ENCODE results near the gene PRPH2. TPM values are rescaled to one million over a fixed set of nuclear protein-coding genes. Genes with fewer than 3 reads are reported as not detected.

PRPH2 gene
- total RNA-seq, 6 experiments from 2014 or later = 0.19 to 2.0 (median 0.37) TPM

DNA sequence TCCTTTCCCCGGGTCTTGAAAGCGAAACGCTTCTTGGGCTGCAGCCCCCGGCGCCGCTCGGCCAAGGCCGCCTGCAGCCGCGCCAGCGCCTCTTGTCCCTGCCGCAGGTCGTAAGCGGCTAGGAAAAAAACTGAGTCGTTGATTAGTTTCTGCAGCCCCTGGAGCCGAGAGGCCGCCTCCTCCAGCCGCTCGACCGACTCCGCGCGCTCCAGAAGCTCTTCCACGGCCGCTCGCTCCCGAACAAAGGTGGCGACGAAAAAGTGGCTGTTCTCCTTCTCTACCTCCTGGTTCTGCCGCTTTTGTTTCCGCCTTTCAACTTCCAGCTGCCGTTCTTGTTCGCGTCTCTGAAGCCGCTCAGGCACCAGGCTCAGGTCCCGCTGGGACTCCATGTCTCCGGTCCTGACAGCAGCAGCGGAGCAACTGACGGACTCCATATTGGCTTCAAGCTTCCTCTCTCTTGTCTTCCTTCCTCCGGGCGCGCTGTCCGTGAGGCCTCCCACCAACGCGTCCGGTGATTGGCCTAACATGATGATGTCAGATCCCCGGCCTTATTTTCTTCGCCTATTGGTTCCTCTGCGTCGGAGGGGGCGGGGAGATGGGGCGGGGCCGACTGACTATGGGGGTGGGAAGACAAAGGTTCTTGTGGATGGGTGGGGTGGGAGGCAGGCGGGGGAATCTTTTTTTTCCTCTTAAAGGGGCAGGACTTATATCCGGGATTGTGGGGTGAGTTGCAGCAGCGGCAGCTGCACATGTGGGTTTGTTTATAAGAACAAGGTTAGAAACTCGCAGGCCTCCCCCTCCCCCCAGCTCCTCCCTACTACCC, 23.5 kb upstream of the PRPH2 start, which contains the start of gene TBCC:
Gene TBCC (minus strand): TSS at position 464 of the 823 bp plus-strand sequence. CDS start 30 bp downstream, at position 434.
- peaks cover 39% of the 10 kb centered on the region for H3K4me1 Mint-ChIP-seq (ENCODE audit: low read depth)
- peak within 1 kb of the TSS; percentile 93 for H3K27ac Mint-ChIP-seq
- H3K27me3 Mint-ChIP-seq (ENCODE audit: insufficient read depth) = no peaks in the 10 kb centered on the region
- TF ChIP-seq, protein P1, sequence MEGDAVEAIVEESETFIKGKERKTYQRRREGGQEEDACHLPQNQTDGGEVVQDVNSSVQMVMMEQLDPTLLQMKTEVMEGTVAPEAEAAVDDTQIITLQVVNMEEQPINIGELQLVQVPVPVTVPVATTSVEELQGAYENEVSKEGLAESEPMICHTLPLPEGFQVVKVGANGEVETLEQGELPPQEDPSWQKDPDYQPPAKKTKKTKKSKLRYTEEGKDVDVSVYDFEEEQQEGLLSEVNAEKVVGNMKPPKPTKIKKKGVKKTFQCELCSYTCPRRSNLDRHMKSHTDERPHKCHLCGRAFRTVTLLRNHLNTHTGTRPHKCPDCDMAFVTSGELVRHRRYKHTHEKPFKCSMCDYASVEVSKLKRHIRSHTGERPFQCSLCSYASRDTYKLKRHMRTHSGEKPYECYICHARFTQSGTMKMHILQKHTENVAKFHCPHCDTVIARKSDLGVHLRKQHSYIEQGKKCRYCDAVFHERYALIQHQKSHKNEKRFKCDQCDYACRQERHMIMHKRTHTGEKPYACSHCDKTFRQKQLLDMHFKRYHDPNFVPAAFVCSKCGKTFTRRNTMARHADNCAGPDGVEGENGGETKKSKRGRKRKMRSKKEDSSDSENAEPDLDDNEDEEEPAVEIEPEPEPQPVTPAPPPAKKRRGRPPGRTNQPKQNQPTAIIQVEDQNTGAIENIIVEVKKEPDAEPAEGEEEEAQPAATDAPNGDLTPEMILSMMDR (IDR thresholded peaks at IDR 0.05) = no peak
- no peaks in the 10 kb centered on the region for H3K9me3 Mint-ChIP-seq
- H3K4me3 Mint-ChIP-seq = peak within 1 kb of the TSS; percentile 93
- peaks cover 12% of the 10 kb centered on the region for H3K36me3 Mint-ChIP-seq (ENCODE audit: low read depth)
- peak; percentile 98 for DNase-seq

DNA sequence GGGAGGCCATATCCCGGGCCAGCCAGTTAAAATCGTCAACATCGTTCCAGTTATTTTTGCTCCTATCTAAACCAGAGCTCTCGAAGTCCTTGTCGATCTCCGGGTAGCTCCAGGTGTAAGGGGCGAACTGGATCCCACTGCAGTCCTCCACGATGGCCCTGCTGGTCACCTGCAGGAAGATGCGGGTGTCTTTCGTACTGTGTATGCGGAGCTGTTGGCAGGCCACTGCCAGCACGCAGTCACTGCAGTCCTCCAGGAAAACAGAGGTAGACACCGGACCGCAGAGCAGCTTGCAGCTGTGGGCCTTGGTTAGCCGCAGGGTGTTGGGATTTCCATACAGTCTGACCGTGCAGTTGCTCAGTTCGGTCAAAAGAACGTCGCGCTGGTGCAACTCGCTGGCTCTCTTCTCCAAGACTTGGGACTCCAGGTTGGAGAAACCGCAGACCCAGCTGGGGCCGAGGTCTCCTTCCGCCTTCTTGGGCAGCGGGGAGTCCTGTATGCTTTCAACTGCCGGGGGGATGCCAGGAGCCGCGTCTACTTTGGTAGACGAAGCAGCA, 22.8 kb upstream of the PRPH2 start:
- H3K9me3 Mint-ChIP-seq = no peaks in the 10 kb centered on the region
- peaks cover 39% of the 10 kb centered on the region for H3K4me1 Mint-ChIP-seq (ENCODE audit: low read depth)
- H3K27ac Mint-ChIP-seq = peak overlapping the region; percentile 93
- peaks cover 12% of the 10 kb centered on the region for H3K36me3 Mint-ChIP-seq (ENCODE audit: low read depth)
- DNase-seq = no peak
- TF ChIP-seq, protein P1 (IDR thresholded peaks at IDR 0.05) = no peak
- peak overlapping the region; percentile 93 for H3K4me3 Mint-ChIP-seq
- no peaks in the 10 kb centered on the region for H3K27me3 Mint-ChIP-seq (ENCODE audit: insufficient read depth)

DNA sequence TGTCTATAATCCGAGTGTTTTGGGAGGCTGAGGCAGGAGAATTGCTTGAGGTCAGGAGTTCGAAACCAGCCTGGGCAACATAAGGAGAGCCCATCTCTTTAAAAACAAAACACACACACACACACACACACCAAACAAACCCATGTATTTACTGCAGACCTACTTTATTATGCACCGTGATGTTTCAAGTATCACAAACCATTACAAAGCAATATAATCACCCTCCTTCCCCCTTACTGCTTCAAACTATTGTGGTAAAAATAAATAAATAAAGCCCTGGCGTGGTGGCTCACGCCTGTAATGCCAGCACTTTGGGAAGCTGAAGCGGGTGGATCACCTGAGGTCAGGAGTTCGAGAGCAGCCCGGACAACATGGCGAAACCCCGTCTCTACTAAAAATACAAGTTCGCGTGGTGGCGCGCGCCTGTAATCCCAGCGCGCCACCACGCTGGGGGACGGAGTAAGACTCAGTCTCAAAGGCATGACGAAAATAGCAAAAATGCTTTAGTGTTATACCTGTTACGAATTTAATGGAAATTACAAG, 22.0 kb upstream of the PRPH2 start:
- peak overlapping the region; percentile 93; the same call in 1 of the 2 replicates for H3K27ac Mint-ChIP-seq
- H3K4me1 Mint-ChIP-seq (ENCODE audit: low read depth) = peaks cover 39% of the 10 kb centered on the region
- TF ChIP-seq, protein P1 (IDR thresholded peaks at IDR 0.05) = no peak
- H3K36me3 Mint-ChIP-seq (ENCODE audit: low read depth) = peaks cover 12% of the 10 kb centered on the region
- H3K9me3 Mint-ChIP-seq = no peaks in the 10 kb centered on the region
- peak overlapping the region; percentile 93 for H3K4me3 Mint-ChIP-seq
- no peak for DNase-seq
- no peaks in the 10 kb centered on the region for H3K27me3 Mint-ChIP-seq (ENCODE audit: insufficient read depth)

DNA sequence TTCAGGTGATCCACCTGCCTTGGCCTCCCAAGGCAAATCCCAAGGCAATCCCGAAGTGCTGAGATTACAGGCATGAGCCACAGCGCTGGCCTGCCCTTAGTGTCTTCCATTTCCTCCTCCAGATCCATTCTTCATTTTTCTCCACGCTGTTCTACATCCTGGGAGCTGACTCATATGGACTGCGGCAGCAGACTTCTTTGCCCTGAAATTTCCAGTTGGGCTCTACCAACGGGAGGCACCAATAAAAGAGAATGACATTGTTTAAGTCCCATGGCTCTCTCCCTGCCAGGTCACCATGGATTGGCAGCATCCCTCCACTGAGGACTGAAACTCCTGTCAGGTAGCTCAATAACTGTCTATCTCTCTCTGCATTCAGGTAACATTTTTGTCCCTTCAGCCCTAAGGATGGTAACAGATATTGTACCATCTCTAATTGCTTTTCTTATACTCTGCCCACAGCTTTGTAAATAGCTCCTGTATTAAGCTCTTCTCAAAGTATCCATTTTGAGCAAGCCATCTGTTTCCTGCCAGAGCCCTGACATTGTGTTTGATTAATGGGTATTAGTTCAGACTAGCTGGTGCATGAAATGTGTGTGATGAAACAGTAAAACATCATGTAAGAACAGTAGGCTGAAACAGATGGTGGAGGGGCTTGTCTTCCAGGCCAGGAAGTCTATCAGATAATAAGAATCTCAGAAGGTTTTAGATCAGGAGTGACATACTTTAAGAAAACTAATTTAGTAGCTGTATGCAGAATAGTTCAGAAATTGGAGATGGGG, 19.9 kb upstream of the PRPH2 start:
- H3K4me1 Mint-ChIP-seq (ENCODE audit: low read depth) = peaks cover 20% of the 10 kb centered on the region
- no peak overlapping the region for H3K27ac Mint-ChIP-seq
- no peaks in the 10 kb centered on the region for H3K9me3 Mint-ChIP-seq
- H3K27me3 Mint-ChIP-seq (ENCODE audit: insufficient read depth) = no peaks in the 10 kb centered on the region
- H3K4me3 Mint-ChIP-seq = no peak overlapping the region
- no peak for DNase-seq
- TF ChIP-seq, protein P1 (IDR thresholded peaks at IDR 0.05) = no peak
- peaks cover 12% of the 10 kb centered on the region for H3K36me3 Mint-ChIP-seq (ENCODE audit: low read depth)

DNA sequence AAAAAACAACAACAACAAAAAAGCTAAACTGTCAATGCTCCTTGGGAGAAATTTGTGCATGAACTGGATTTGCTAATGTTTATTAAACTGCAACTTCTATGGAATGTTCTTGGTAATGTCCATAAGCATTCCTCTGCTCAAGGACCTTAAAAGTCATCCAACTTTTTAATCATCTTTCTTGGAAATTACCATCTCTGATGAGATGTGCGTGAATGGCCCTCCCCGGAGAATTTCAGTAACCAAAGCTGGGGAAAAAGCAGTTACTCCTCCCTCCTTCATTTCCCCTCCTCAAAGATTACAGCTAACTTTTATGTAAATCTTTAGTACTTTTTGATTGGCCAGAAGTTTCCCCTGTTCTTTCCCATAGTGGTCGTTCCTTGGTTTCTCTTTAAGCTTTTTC, 18.3 kb upstream of the PRPH2 start:
- H3K9me3 Mint-ChIP-seq = no peaks in the 10 kb centered on the region
- peaks cover 19% of the 10 kb centered on the region for H3K4me1 Mint-ChIP-seq (ENCODE audit: low read depth)
- H3K27ac Mint-ChIP-seq = no peak overlapping the region
- TF ChIP-seq, protein P1 (IDR thresholded peaks at IDR 0.05) = no peak
- no peak overlapping the region for H3K4me3 Mint-ChIP-seq
- H3K27me3 Mint-ChIP-seq (ENCODE audit: insufficient read depth) = no peaks in the 10 kb centered on the region
- no peak for DNase-seq
- H3K36me3 Mint-ChIP-seq (ENCODE audit: low read depth) = peaks cover 9% of the 10 kb centered on the region
